ENCODE results near the gene SESN3.
A peak's percentile ranks its signal among the peaks of the same experiment; 100 is the strongest.
"Not testable (repeated sequence)": the region's sequence is repeated elsewhere in the genome, so short reads cannot be mapped to it uniquely, and the experiment has no call there.

The SESN3 gene

GRCh38 chr11:95218149-95218548, 12.9 kb downstream of the SESN3 start:
- no peak for DNase-seq

DNA sequence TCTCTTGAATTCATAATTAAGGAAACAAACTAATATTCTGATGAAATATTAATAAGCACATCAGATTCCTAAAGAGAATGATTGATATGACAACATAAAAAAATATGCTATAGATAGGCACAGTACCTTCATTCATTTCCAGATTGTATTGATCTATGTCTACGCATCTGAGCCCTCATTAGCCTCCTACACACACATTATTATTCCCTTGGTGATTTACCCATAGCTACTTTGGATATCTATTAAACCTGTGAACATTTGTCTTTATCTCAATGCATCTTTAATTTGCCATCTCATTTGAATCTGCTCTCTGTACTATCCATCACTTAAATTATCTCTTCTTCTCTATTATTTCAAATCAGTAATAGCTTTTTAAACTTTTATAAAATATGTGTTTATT, 18.4 kb downstream of the SESN3 start:
- no peak for DNase-seq

DNA sequence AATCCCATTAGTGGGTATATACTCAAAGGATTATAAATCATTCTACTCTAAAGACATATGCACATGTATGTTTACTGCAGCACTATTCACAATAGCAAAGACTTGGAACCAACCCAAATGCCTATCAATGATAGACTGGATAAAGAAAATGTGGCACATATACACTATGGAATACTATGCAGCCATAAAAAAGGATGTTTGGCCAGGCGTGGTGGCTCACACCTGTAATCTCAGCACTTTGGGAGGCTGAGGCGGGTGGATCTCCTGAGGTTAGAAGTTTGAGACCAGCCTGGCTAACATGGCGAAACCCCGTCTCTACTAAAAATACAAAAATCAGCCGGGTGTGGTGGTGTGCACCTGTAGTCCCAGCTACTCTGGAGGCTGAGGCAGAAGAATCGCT, 21.5 kb downstream of the SESN3 start:
- not testable (repeated sequence) for DNase-seq

GRCh38 chr11:95200781-95201457, 30.1 kb downstream of the SESN3 start:
- no peak for DNase-seq

- DNase-seq = no peak
Observed at GRCh38 chr11:95195831-95196230, 35.2 kb downstream of the SESN3 start.

GRCh38 chr11:95193541-95193940, 37.5 kb downstream of the SESN3 start:
- DNase-seq = no peak

- DNase-seq = no peak
Observed at GRCh38 chr11:95192717-95193116, 38.3 kb downstream of the SESN3 start.

- no peak for DNase-seq
Observed at GRCh38 chr11:95187723-95188122, 43.3 kb downstream of the SESN3 start.

DNA sequence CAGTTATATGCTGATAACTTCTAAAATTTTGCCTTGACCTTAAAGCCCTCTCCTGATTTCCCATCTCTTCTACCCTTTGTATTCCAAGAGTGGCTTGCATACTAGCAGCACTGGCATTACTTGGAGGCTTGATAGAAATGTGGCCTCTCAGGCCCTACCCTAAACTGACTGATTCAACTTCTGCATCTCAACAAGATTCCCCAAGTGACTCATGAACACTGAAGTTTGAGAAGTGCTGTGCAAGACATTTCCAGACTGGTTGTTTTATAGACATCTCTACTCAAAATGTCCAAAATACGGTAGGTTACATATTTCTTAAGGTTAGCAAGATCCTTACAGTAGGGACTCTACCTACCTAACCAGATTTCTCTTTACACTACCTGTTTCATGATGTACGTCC, 48.6 kb downstream of the SESN3 start:
- no peak for DNase-seq

DNA sequence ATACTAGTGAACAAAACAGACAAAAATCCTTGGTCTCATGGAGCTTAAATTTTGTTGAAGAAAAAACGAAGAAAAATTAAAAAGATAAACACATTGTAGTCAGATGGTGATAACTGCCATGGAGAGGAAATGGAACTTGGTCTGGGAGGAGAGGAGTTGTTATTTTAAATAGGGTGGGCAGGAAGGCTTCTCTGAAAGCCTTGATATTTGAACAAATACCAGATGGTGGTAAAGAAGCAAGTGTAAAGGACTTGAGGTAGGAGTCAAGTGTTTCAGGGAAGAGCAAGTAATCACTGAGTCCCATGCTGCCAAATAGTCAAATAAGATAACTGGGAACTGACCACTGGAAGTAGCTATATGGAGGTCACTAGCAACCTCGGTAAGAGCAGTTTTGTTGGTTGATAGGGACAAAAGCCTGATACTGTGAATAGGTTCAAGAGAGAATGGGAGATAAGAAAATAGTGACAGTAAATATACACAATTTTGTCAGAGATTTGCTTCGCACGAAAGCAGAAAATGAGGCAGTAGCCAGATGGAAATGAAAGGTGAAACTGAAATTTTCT, 55.1 kb downstream of the SESN3 start:
- no peak for DNase-seq

- DNase-seq = no peak
Observed at GRCh38 chr11:95170294-95170693, 60.7 kb downstream of the SESN3 start.

GRCh38 chr11:95166781-95167180, 64.2 kb downstream of the SESN3 start:
- DNase-seq = no peak

DNA sequence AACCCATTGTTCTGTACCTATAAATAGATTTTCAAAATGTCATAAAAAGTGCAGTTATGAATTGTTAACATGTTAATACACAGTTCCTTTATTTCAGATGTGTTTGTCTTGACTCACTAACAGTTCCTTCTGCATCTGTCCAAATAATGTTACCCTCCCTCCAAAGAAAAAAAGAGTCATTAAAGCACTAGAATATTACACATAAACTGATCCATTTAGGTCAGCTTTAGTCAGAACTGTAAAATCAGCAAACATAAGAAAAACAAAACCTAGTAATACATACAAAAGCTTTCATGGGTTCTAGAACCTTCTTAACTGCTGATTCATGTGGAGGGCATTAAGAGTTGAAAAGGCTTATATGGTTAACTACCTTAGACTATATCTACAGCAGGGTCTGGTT, 65.4 kb downstream of the SESN3 start:
- DNase-seq = no peak

- no peak for DNase-seq
Observed at GRCh38 chr11:95163106-95163505, 67.9 kb downstream of the SESN3 start.

DNA sequence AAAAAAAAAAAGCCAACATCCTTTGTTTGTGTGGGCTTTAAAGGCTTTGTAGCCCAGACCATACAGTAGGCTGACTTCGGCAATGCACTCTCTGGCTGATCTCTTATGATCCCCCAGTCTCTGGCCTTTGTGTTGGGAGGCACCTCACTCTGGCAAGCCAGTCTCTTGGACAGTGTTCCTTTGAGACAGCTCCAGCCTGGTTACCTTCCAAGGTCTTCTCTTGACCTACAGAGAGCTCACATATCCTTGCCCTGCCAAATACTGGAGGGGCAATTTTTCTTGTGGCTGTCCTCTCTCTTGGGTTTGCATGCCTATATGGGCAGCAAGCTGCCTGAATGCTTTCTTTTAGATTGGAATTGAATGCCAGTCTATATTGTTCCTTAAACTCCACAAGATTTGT, 69.8 kb downstream of the SESN3 start:
- DNase-seq = no peak

- no peak for DNase-seq
Observed at GRCh38 chr11:95157824-95158223, 73.2 kb downstream of the SESN3 start.

DNA sequence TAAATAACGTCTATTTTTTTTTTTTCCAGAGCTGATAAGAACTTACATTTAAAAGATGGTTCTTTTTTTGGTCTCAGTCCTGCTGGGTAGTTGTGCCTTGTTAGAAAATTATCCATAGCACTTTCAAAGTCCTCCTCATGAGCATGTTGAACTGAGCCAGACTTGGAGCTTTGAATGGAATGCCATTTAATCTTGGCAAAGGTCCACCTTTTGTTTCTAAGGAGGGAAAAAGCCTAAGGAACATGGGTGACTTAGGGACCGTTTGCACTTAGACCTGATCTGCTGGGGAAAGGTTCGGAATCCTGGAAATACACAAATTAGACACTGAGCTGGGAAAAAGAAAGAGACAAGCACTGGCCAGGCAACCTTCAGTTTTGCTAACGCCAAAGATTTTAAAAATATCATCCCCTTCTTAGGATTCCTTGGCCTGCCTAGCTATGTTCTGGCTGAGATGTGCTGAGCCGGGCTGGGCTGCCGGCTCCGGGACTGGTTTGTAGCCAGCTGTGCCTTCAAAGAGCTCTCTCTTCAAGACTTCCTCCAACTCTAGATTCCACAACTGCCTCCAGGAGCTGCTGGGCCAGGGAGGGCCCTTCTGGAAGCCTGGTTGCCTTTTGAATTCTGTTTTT, 74.0 kb downstream of the SESN3 start:
- DNase-seq = no peak

GRCh38 chr11:95156133-95156721, 74.8 kb downstream of the SESN3 start:
- no peak for DNase-seq

GRCh38 chr11:95155385-95155784, 75.6 kb downstream of the SESN3 start:
- DNase-seq = no peak

- peak; percentile 13 for DNase-seq
Observed at GRCh38 chr11:95154514-95154913, 76.5 kb downstream of the SESN3 start.

- DNase-seq = no peak
Observed at GRCh38 chr11:95153857-95154246, 77.2 kb downstream of the SESN3 start.

DNA sequence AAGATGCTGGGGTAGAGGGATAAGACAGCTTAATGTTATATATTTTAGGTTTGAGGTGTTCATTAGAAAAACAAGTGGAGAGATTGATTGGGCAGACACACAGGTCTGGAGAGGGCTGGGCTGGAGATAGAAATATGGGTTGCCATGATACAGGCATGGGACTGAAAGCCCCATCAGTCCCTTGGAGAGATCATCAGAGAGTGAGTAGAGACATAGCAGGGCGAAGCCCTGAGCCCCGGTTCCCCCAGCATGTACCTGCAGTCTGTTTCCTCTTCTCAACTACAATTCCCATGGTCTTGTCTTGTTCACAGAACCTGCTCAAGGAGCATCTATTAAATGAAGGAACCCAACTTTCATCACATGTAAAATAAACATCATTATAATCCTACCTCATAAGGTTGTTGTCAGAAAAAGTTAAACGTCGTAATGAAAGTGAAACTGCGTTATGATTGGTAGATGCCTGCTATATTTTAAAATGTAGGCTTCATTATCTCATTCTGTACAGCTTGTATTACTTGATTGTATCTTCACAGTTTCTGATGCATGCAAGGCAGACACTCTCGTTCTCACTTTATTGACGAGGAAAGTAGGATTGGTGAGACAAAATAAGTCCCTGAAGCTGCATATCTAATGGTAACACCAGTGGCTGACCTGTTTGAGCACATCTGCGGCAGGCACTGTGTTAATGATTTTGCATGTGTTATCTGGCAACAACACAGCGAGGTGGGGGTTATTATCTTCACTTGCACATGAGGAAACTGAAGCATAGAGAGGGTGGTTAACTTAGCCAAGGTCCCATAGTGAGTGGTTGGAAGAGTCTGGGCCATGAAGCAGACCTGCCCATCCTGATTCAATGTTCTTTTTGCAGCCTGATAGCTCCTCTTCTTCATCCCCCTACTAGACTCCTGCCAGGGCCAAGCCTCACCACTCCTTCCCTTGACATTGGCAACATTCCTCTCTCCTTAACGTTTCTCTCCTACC, 77.8 kb downstream of the SESN3 start:
- no peak for DNase-seq

All from midbrain (tissue), 1 donor.